HCT116 (cell line): ENCODE data around the gene ELAVL3. TPM values are rescaled to one million over a fixed set of nuclear protein-coding genes. Genes with fewer than 3 reads are reported as not detected.

Source experiments
- ATAC-seq: fragments of 200-7000 bp; cut with Tn5 transposase; 2 replicates; pipeline ENCODE4 v1.9.1; 2020; ENCODE audit warnings: mild to moderate bottlenecking, moderate library complexity
- BruUV-seq: library from RNA; stranded (reverse); fragments of 400-500 nt; replicated peaks from 2 replicates; lab custom pipeline; 2021; lab: Mats Ljungman, UMichigan
- CTCF ChIA-PET: fragments of 300-600 bp; sonication (Branson Sonifier 250); formaldehyde crosslinking; loops from one replicate; lab custom pipeline; 2021; ENCODE audit warnings: antibody characterized with exemption; lab: Charles Lee
- POLR2A ChIA-PET: fragments of 300-600, 350-600 bp; sonication (Branson Sonifier 250); formaldehyde crosslinking; loops from one replicate; lab custom pipeline; 2021; ENCODE audit warnings: antibody characterized with exemption; lab: Charles Lee
- RAD21 ChIA-PET, 2 experiments: fragments of 300-600 bp; sonication (Branson Sonifier 250); formaldehyde crosslinking; loops; one replicate each; lab custom pipeline; 2023; ENCODE audit warnings: low total read pairs in 2 of 2; ENCODE audit not compliant: uncharacterized antibody in 2 of 2, unreplicated experiment in 2 of 2, low non-redundant PET in 1 of 2; lab: Charles Lee
- DNase-seq: peaks from one replicate; pipeline ENCODE4 v3.0.0-alpha.2; 2010; ENCODE audit warnings: low read depth, low spot score
- H2AFZ ChIP-seq: fragments of 200-600 bp; shearing (Covaris generic), sonication (generic); 2 replicates; pipeline ENCODE4 v1.6.1; 2017; ENCODE audit warnings: low read depth, mixed run types, mixed read lengths, antibody characterized with exemption, low read length; ENCODE audit not compliant: poor library complexity, severe bottlenecking
- H3K27ac ChIP-seq: 2 replicates; pipeline ENCODE4 v1.5.1; 2012; ENCODE audit warnings: low read depth, low read length
- H3K27me3 ChIP-seq: fragments of 200-600 bp; sonication (generic); 2 replicates; pipeline ENCODE4 v1.6.1; 2016; ENCODE audit warnings: mixed run types, low read length, mixed read lengths; ENCODE audit not compliant: insufficient read depth
- H3K36me3 ChIP-seq, 2 experiments: fragments of 200-500 bp in 1 of 2; fragments of 200-600 bp in 1 of 2; sonication (Bioruptor generic) in 1 of 2; sonication (generic) in 1 of 2; 2 replicates each; pipeline versions ENCODE4 v1.5.1 to v1.6.1; 2014 to 2016; ENCODE audit warnings: low read length in 2 of 2, inconsistent platforms in 1 of 2, mixed read lengths in 1 of 2, mixed run types in 1 of 2; ENCODE audit not compliant: insufficient read depth in 2 of 2, control insufficient read depth in 1 of 2
- H3K4me1 ChIP-seq, 2 experiments: fragments of 200-600 bp in 1 of 2; sonication (generic) in 1 of 2; 2 replicates each; pipeline versions ENCODE4 v1.5.1 to v1.6.1; 2012 to 2017; ENCODE audit warnings: low read length in 2 of 2, inconsistent platforms in 1 of 2, mild to moderate bottlenecking in 1 of 2, mixed read lengths in 1 of 2, mixed run types in 1 of 2, moderate library complexity in 1 of 2; ENCODE audit not compliant: insufficient read depth in 2 of 2, control insufficient read depth in 1 of 2
- H3K4me2 ChIP-seq: fragments of 200-600 bp; sonication (generic); 2 replicates; pipeline ENCODE4 v1.6.1; 2017; ENCODE audit warnings: mixed run types, low read length, mixed read lengths
- H3K4me3 ChIP-seq, 2 experiments: fragments of 200-600 bp in 1 of 2; sonication (generic) in 1 of 2; replicated peaks in 1 of 2; 2 replicates each; pipeline ENCODE4 v1.5.1; 2011 to 2016; ENCODE audit warnings: low read length in 2 of 2, control low read depth in 1 of 2, low read depth in 1 of 2, mild to moderate bottlenecking in 1 of 2, mixed read lengths in 1 of 2, mixed run types in 1 of 2
- H3K79me2 ChIP-seq: fragments of 200-600 bp; sonication (generic); 2 replicates; pipeline ENCODE4 v1.6.1; 2017; ENCODE audit warnings: mild to moderate bottlenecking, mixed run types, low read length, moderate library complexity, mixed read lengths; ENCODE audit not compliant: insufficient read depth
- H3K9ac ChIP-seq: fragments of 200-600 bp; sonication (generic); 2 replicates; pipeline ENCODE4 v1.6.1; 2016; ENCODE audit warnings: low read length, mixed read lengths
- H3K9me2 ChIP-seq: fragments of 200-600 bp; sonication (generic), shearing (Covaris generic); 2 replicates; pipeline ENCODE4 v1.6.1; 2017; ENCODE audit warnings: mixed run types, mild to moderate bottlenecking, moderate library complexity; ENCODE audit not compliant: insufficient read depth
- H3K9me3 ChIP-seq, 2 experiments: fragments of 200-500 bp in 1 of 2; fragments of 200-600 bp in 1 of 2; sonication (Bioruptor generic) in 1 of 2; sonication (generic) in 1 of 2; 2 replicates each; pipeline ENCODE4 v1.6.1; 2014 to 2017; ENCODE audit warnings: low read length in 2 of 2, mixed read lengths in 2 of 2, inconsistent platforms in 1 of 2, low read depth in 1 of 2, mild to moderate bottlenecking in 1 of 2, mixed run types in 1 of 2, moderate library complexity in 1 of 2; ENCODE audit not compliant: control insufficient read depth in 1 of 2, insufficient read depth in 1 of 2
- H4K20me1 ChIP-seq: fragments of 200-600 bp; sonication (generic), shearing (Covaris generic); 2 replicates; pipeline ENCODE4 v1.6.1; 2017; ENCODE audit warnings: mixed run types, mild to moderate bottlenecking, moderate library complexity; ENCODE audit not compliant: insufficient read depth
- ATF3 ChIP-seq: IDR thresholded peaks from 2 replicates; pipeline ENCODE4 v1.6.1; 2012
- CEBPB ChIP-seq: IDR thresholded peaks from 2 replicates; pipeline ENCODE4 v1.6.1; 2012; ENCODE audit warnings: low read depth
- CTCF ChIP-seq, 3 experiments: fragments of 200-600 bp in 1 of 3; sonication (generic) in 1 of 3; IDR thresholded peaks in 2 of 3; conservative IDR thresholded peaks in 1 of 3; 2 replicates each; pipeline ENCODE4 v1.5.1; 2012 to 2017; ENCODE audit warnings: low read depth in 2 of 3, low read length in 2 of 3, antibody characterized with exemption in 1 of 3, borderline replicate concordance in 1 of 3, control low read depth in 1 of 3, mild to moderate bottlenecking in 1 of 3, mixed read lengths in 1 of 3, mixed run types in 1 of 3, moderate library complexity in 1 of 3; ENCODE audit not compliant: insufficient read depth in 1 of 3
- ELF1 ChIP-seq: IDR thresholded peaks from 2 replicates; pipeline ENCODE4 v1.6.1; 2012; ENCODE audit warnings: low read depth, borderline replicate concordance
- EZH2 ChIP-seq: fragments of 200-600 bp; sonication (generic); IDR thresholded peaks from 2 replicates; pipeline ENCODE4 v1.6.1; 2017; ENCODE audit warnings: antibody characterized with exemption, mixed run types
- EZH2phosphoT487 ChIP-seq: fragments of 200-600 bp; IDR thresholded peaks from 2 replicates; pipeline ENCODE4 v1.6.1; 2018; ENCODE audit warnings: antibody characterized with exemption, borderline replicate concordance
- JUND ChIP-seq: IDR thresholded peaks from 2 replicates; pipeline ENCODE4 v1.6.1; 2012
- MAX ChIP-seq: IDR thresholded peaks from 2 replicates; pipeline ENCODE4 v1.6.1; 2012
- POLR2A ChIP-seq: IDR thresholded peaks from 2 replicates; pipeline ENCODE4 v1.7.0; 2011; ENCODE audit warnings: borderline replicate concordance; ENCODE audit not compliant: insufficient read depth, insufficient read length; ENCODE audit errors: extremely low read depth
- POLR2AphosphoS5 ChIP-seq: IDR thresholded peaks from 2 replicates; pipeline ENCODE4 v1.6.1; 2011; ENCODE audit warnings: mild to moderate bottlenecking, low read depth, low read length, moderate library complexity
- RAD21 ChIP-seq: IDR thresholded peaks from 2 replicates; pipeline ENCODE4 v1.6.1; 2012; ENCODE audit warnings: low read depth, mild to moderate bottlenecking
- REST ChIP-seq: IDR thresholded peaks from 2 replicates; pipeline ENCODE4 v1.6.1; 2012; ENCODE audit warnings: low read depth
- SIN3A ChIP-seq: IDR thresholded peaks from 2 replicates; pipeline ENCODE4 v1.6.1; 2012; ENCODE audit warnings: low read depth
- SP1 ChIP-seq: IDR thresholded peaks from 2 replicates; pipeline ENCODE4 v1.6.1; 2012; ENCODE audit warnings: low read depth
- SRF ChIP-seq: IDR thresholded peaks from 2 replicates; pipeline ENCODE4 v1.6.1; 2012; ENCODE audit warnings: low read depth
- YY1 ChIP-seq: IDR thresholded peaks from 2 replicates; pipeline ENCODE4 v1.6.1; 2011; ENCODE audit warnings: low read length, low read depth, moderate library complexity, mild to moderate bottlenecking; ENCODE audit not compliant: insufficient replicate concordance; ENCODE audit errors: extremely low read depth
- ZBTB33 ChIP-seq: IDR thresholded peaks from 2 replicates; pipeline ENCODE4 v1.6.1; 2011; ENCODE audit warnings: mild to moderate bottlenecking, low read length, moderate library complexity; ENCODE audit not compliant: insufficient replicate concordance; ENCODE audit errors: extremely low read depth
- ZFX ChIP-seq: fragments of 450-650 bp; IDR thresholded peaks from 2 replicates; pipeline ENCODE4 v1.6.1; 2017
- ZNF274 ChIP-seq: fragments of 200-500 bp; sonication (Bioruptor generic); IDR thresholded peaks from 2 replicates; pipeline ENCODE4 v1.6.1; 2014; ENCODE audit warnings: mild to moderate bottlenecking, low read depth, low read length, inconsistent platforms
- intact Hi-C: fragments of 100-400 bp; cut with micrococcal nuclease; formaldehyde crosslinking; loops from 2 replicates; pipeline ENCODE4 v1.10.0; 2022
- total RNA-seq: library from RNA; stranded (reverse); gene quantifications from one replicate; pipeline ENCODE4 v1.2.1, GENCODE V29; 2021; ENCODE audit not compliant: unreplicated experiment

ELAVL3 gene
- total RNA-seq, 1 experiment from 2014 or later = 0.05 TPM

GRCh38 chr19:11463391-11463790, 17.5 kb downstream of the ELAVL3 start:
- Histone ChIP-seq H3K79me2 (no peaks in the 10 kb centered on the region), H3K9me3 (no peaks in the 10 kb centered on the region; a peak in 1 of 4 replicates), H4K20me1 (no peaks in the 10 kb centered on the region), H3K9ac (no peak overlapping the region), H2AFZ (no peak overlapping the region), H3K4me3 (no peak overlapping the region), H3K9me2 (no peaks in the 10 kb centered on the region), H3K4me2 (no peak overlapping the region), H3K4me1 (no peaks in the 10 kb centered on the region; a peak in 1 of 4 replicates), H3K36me3 (no peaks in the 10 kb centered on the region), H3K27me3 (no peaks in the 10 kb centered on the region), H3K27ac (no peak overlapping the region)
- POLR2A ChIA-PET = no interaction called here
- BruUV-seq = no TSS peak
- DNase-seq (no peak), ATAC-seq (no peak)
- CTCF ChIA-PET = interaction anchor here (0.7 kb wide), 1 partner anchor 28 kb away, joined by 3 read pairs; the partner anchor contains the start of gene PRKCSH
- RAD21 ChIA-PET = no interaction called here
- intact Hi-C loops = no loop called here
- no peak for TF ChIP-seq CTCF (IDR thresholded peaks at IDR 0.05 in 2 of 3, conservative IDR thresholded peaks at IDR 0.05 in 1 of 3; ENCODE audit: borderline replicate concordance in 1 of 3, insufficient read depth in 1 of 3, low read depth in 2 of 3, low read length in 2 of 3)
- TF ChIP-seq YY1 = no peak
- TF ChIP-seq SP1 = no peak
- TF ChIP-seq EZH2 = no peak
- no peak for TF ChIP-seq JUND
- no peak for TF ChIP-seq ZBTB33
- TF ChIP-seq POLR2AphosphoS5 = no peak
- no peak for TF ChIP-seq MAX
- no peak for TF ChIP-seq RAD21
- TF ChIP-seq SRF = no peak
- no peak for TF ChIP-seq CEBPB
- TF ChIP-seq EZH2phosphoT487 = no peak
- no peak for TF ChIP-seq REST
- TF ChIP-seq SIN3A = no peak
- TF ChIP-seq ELF1 = no peak
- TF ChIP-seq ZFX = no peak
- TF ChIP-seq ZNF274 = no peak
- TF ChIP-seq ATF3 = no peak
- TF ChIP-seq POLR2A = no peak
